ENCODE data around the gene KANSL1. TPM values are rescaled to one million over a fixed set of nuclear protein-coding genes. Genes with fewer than 3 reads are reported as not detected.
"Not testable (repeated sequence)": the region's sequence is repeated elsewhere in the genome, so short reads cannot be mapped to it uniquely, and the experiment has no call there.

The KANSL1 gene
- total RNA-seq, 2 experiments from 2014 or later = 80.5 to 82.8 TPM

- no peak for DNase-seq
- no peak overlapping the region for H3K27ac Mint-ChIP-seq
- no peaks in the 10 kb centered on the region for H3K9me3 Mint-ChIP-seq (ENCODE audit: insufficient read depth)
- no peaks in the 10 kb centered on the region for H3K4me1 Mint-ChIP-seq (ENCODE audit: low read depth)
- CTCF ChIA-PET = interaction anchor here (0.7 kb wide), 1 partner anchor 202 kb away, joined by 3 read pairs; no protein-coding TSS in a partner anchor
- H3K27me3 Mint-ChIP-seq (ENCODE audit: low read depth) = peaks cover 5% of the 10 kb centered on the region
- no peak for ATAC-seq
- H3K36me3 Mint-ChIP-seq (ENCODE audit: low read depth) = no peaks in the 10 kb centered on the region
- POLR2A ChIA-PET = no interaction called here
- H3K4me3 Mint-ChIP-seq = no peak overlapping the region
Observed at GRCh38 chr17:46010597-46011186, 182.5 kb downstream of the KANSL1 start.

GRCh38 chr17:46009681-46010596 lies 183.3 kb downstream of the KANSL1 start:
- no peak for ATAC-seq

GRCh38 chr17:46008591-46008990 lies 184.6 kb downstream of the KANSL1 start:
- ChIA-PET POLR2A (no interaction called here), CTCF (interaction anchor here (2.1 to 3.2 kb wide), 2 partner anchors 36 to 204 kb away, joined by 7 to 11 read pairs; no protein-coding TSS in a partner anchor)
- DNase-seq (no peak), ATAC-seq (no peak)
- Mint-ChIP-seq H3K27ac (no peak overlapping the region), H3K4me1 (ENCODE audit: low read depth) (no peaks in the 10 kb centered on the region), H3K9me3 (ENCODE audit: insufficient read depth) (no peaks in the 10 kb centered on the region), H3K27me3 (ENCODE audit: low read depth) (peaks cover 7% of the 10 kb centered on the region), H3K4me3 (no peak overlapping the region), H3K36me3 (ENCODE audit: low read depth) (no peaks in the 10 kb centered on the region)

More at GRCh38 chr17:46009681-46010596, 183.3 kb downstream of the KANSL1 start:
- Mint-ChIP-seq H3K36me3 (ENCODE audit: low read depth) (no peaks in the 10 kb centered on the region), H3K9me3 (ENCODE audit: insufficient read depth) (no peaks in the 10 kb centered on the region), H3K27ac (no peak overlapping the region), H3K4me3 (no peak overlapping the region), H3K27me3 (ENCODE audit: low read depth) (peaks cover 7% of the 10 kb centered on the region), H3K4me1 (ENCODE audit: low read depth) (no peaks in the 10 kb centered on the region)
- POLR2A ChIA-PET = interaction anchor here (0.7 kb wide), 1 partner anchor 24 kb away, joined by 3 read pairs; no protein-coding TSS in a partner anchor
- DNase-seq = no peak
- CTCF ChIA-PET = no interaction called here

GRCh38 chr17:46007461-46007965 lies 185.7 kb downstream of the KANSL1 start:
- ATAC-seq (no peak), DNase-seq (no peak)
- CTCF ChIA-PET = interaction anchor here (2.1 to 3.2 kb wide), 2 partner anchors 37 to 205 kb away, joined by 7 to 11 read pairs; no protein-coding TSS in a partner anchor
- no peaks in the 10 kb centered on the region for H3K9me3 Mint-ChIP-seq (ENCODE audit: insufficient read depth)
- H3K4me3 Mint-ChIP-seq = no peak overlapping the region
- H3K27ac Mint-ChIP-seq = no peak overlapping the region
- H3K36me3 Mint-ChIP-seq (ENCODE audit: low read depth) = no peaks in the 10 kb centered on the region
- POLR2A ChIA-PET = no interaction called here
- peaks cover 7% of the 10 kb centered on the region for H3K27me3 Mint-ChIP-seq (ENCODE audit: low read depth)
- no peaks in the 10 kb centered on the region for H3K4me1 Mint-ChIP-seq (ENCODE audit: low read depth)

GRCh38 chr17:46006082-46006481 lies 187.1 kb downstream of the KANSL1 start:
- H3K4me3 Mint-ChIP-seq; DNase-seq; ATAC-seq; H3K4me1 Mint-ChIP-seq (ENCODE audit: low read depth); POLR2A ChIA-PET; H3K9me3 Mint-ChIP-seq (ENCODE audit: insufficient read depth); H3K36me3 Mint-ChIP-seq (ENCODE audit: low read depth); H3K27me3 Mint-ChIP-seq (ENCODE audit: low read depth); H3K27ac Mint-ChIP-seq: not testable (repeated sequence)
- CTCF ChIA-PET = interaction anchor here (3.2 kb wide), 1 partner anchor 207 kb away, joined by 11 read pairs; no protein-coding TSS in a partner anchor

- Mint-ChIP-seq H3K4me3 (no peak overlapping the region), H3K27ac (no peak overlapping the region), H3K4me1 (ENCODE audit: low read depth) (no peaks in the 10 kb centered on the region), H3K9me3 (ENCODE audit: insufficient read depth) (no peaks in the 10 kb centered on the region), H3K36me3 (ENCODE audit: low read depth) (no peaks in the 10 kb centered on the region), H3K27me3 (ENCODE audit: low read depth) (peaks cover 7% of the 10 kb centered on the region)
- ChIA-PET CTCF (interaction anchor here (1.3 to 6.4 kb wide), 9 partner anchors 9 to 283 kb away, joined by 3 to 53 read pairs (median 6); partner anchors contain the start of gene KANSL1), POLR2A (no interaction called here)
- ATAC-seq = no peak
- DNase-seq = no peak
Observed at GRCh38 chr17:46003907-46004748, 189.1 kb downstream of the KANSL1 start.

- Mint-ChIP-seq H3K9me3 (ENCODE audit: insufficient read depth) (no peaks in the 10 kb centered on the region), H3K4me3 (no peak overlapping the region), H3K27ac (no peak overlapping the region), H3K4me1 (ENCODE audit: low read depth) (no peaks in the 10 kb centered on the region), H3K36me3 (ENCODE audit: low read depth) (no peaks in the 10 kb centered on the region), H3K27me3 (ENCODE audit: low read depth) (peaks cover 7% of the 10 kb centered on the region)
- CTCF ChIA-PET = interaction anchor here (0.6 to 6.4 kb wide), 16 partner anchors 10 to 284 kb away, joined by 3 to 53 read pairs (median 4); no protein-coding TSS in a partner anchor
- POLR2A ChIA-PET = no interaction called here
- DNase-seq (no peak), ATAC-seq (no peak)
Observed at GRCh38 chr17:46002973-46003316, 190.3 kb downstream of the KANSL1 start.

GRCh38 chr17:46002311-46002972 lies 190.8 kb downstream of the KANSL1 start:
- H3K4me3 Mint-ChIP-seq = no peak overlapping the region
- peaks cover 5% of the 10 kb centered on the region for H3K27me3 Mint-ChIP-seq (ENCODE audit: low read depth)
- DNase-seq = peak; percentile 84
- ATAC-seq = peak; percentile 93
- no peaks in the 10 kb centered on the region for H3K36me3 Mint-ChIP-seq (ENCODE audit: low read depth)
- H3K4me1 Mint-ChIP-seq (ENCODE audit: low read depth) = no peaks in the 10 kb centered on the region
- ChIA-PET POLR2A (no interaction called here), CTCF (interaction anchor here (0.6 to 6.4 kb wide), 19 partner anchors 11 to 284 kb away, joined by 3 to 53 read pairs (median 4); no protein-coding TSS in a partner anchor)
- no peak overlapping the region for H3K27ac Mint-ChIP-seq
- H3K9me3 Mint-ChIP-seq (ENCODE audit: insufficient read depth) = no peaks in the 10 kb centered on the region

GRCh38 chr17:46001390-46002310 lies 191.6 kb downstream of the KANSL1 start:
- no peak for ATAC-seq
- H3K9me3 Mint-ChIP-seq (ENCODE audit: insufficient read depth) = no peaks in the 10 kb centered on the region
- H3K4me1 Mint-ChIP-seq (ENCODE audit: low read depth) = no peaks in the 10 kb centered on the region
- ChIA-PET CTCF (interaction anchor here (0.9 to 6.4 kb wide), 13 partner anchors 11 to 213 kb away, joined by 3 to 53 read pairs (median 4); no protein-coding TSS in a partner anchor), POLR2A (no interaction called here)
- H3K36me3 Mint-ChIP-seq (ENCODE audit: low read depth) = no peaks in the 10 kb centered on the region
- H3K27ac Mint-ChIP-seq = no peak overlapping the region
- peaks cover 5% of the 10 kb centered on the region for H3K27me3 Mint-ChIP-seq (ENCODE audit: low read depth)
- DNase-seq = no peak
- H3K4me3 Mint-ChIP-seq = no peak overlapping the region

- ChIA-PET POLR2A (no interaction called here), CTCF (interaction anchor here (1.2 to 6.4 kb wide), 2 partner anchors 44 to 211 kb away, joined by 3 to 53 read pairs; no protein-coding TSS in a partner anchor)
- no peaks in the 10 kb centered on the region for H3K4me1 Mint-ChIP-seq (ENCODE audit: low read depth)
- ATAC-seq (no peak), DNase-seq (no peak)
- no peaks in the 10 kb centered on the region for H3K9me3 Mint-ChIP-seq (ENCODE audit: insufficient read depth)
- H3K36me3 Mint-ChIP-seq (ENCODE audit: low read depth) = no peaks in the 10 kb centered on the region
- peaks cover 2% of the 10 kb centered on the region for H3K27me3 Mint-ChIP-seq (ENCODE audit: low read depth)
- no peak overlapping the region for H3K27ac Mint-ChIP-seq
- no peak overlapping the region for H3K4me3 Mint-ChIP-seq
Observed at GRCh38 chr17:46000757-46001156, 192.5 kb downstream of the KANSL1 start.

All from activated CD8-positive, alpha-beta T cell treated with anti-CD3 and anti-CD28 coated beads, Interleukin-2, amount 10 ng/mL, durations not matched to agents 7 days and 5 days (primary cell).